PFSK-1 (cell line): ENCODE results near the gene HHLA2.

Experiments
- FOXP2 ChIP-seq: optimal IDR thresholded peaks from 2 replicates; pipeline ENCODE3; 2011; ENCODE audit warnings: borderline replicate concordance, control low read depth, inconsistent platforms; ENCODE audit not compliant: insufficient read depth; ENCODE audit errors: extremely low read length, extremely low read depth
- POLR2AphosphoS5 ChIP-seq: IDR thresholded peaks from 2 replicates; pipeline ENCODE4 v1.6.1; 2012; ENCODE audit warnings: low read depth, mild to moderate bottlenecking, control low read depth, low read length, moderate library complexity
- SIN3A ChIP-seq: IDR thresholded peaks from 2 replicates; pipeline ENCODE4 v1.6.1; 2012; ENCODE audit warnings: mild to moderate bottlenecking, low read length, moderate library complexity, borderline replicate concordance; ENCODE audit not compliant: insufficient read depth
- TAF1 ChIP-seq: IDR thresholded peaks from 2 replicates; pipeline ENCODE4 v1.6.1; 2012; ENCODE audit warnings: low read length, control low read depth, borderline replicate concordance; ENCODE audit not compliant: insufficient read depth
- TF ChIP-seq, protein P1 (sequence below), 2 experiments: IDR thresholded peaks; 2 replicates each; pipeline versions ENCODE4 v1.6.1 to v1.8.0; 2011 to 2012; ENCODE audit warnings: low read depth in 2 of 2, low read length in 2 of 2, control low read depth in 1 of 2, inconsistent platforms in 1 of 2, mild to moderate bottlenecking in 1 of 2, moderate library complexity in 1 of 2; ENCODE audit not compliant: insufficient read depth in 1 of 2

HHLA2 gene

DNA sequence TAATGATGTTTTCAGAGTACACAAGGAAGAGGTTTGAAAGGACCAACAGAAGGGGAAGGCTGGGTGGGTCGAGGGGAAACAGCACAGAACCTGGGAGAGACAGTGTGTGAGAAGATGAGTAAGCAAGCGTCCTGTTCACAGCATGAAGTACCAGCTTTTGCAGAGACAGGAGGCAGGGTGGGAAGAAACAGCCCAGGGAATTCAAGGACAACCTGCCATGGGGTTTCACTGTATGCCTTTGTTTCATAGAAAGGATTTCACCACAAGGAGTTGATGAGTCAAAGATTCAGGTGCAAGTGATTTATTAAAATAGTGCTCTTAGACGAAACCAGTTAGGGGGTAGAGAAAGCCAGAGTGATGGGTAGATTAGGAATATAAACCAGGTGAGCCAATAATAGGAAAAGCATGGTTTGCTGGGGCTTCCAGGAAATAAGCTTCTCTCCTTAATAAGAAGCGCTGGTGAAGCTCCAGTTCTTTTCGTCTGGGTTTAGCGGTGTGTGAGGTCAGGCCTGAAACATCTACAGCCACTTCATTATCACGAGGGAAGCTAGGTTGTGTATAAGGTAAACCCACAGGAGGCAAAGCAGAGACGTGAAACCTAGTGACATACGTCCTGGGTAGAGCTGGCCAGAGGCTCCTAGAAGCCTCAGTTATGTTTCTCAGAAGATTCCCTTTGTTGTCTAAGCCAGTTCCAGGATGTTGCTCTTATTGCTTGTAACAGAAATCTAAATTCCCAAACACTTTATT, 3.9 kb downstream of the HHLA2 start:
- no peak for TF ChIP-seq TAF1
- TF ChIP-seq, protein P1, sequence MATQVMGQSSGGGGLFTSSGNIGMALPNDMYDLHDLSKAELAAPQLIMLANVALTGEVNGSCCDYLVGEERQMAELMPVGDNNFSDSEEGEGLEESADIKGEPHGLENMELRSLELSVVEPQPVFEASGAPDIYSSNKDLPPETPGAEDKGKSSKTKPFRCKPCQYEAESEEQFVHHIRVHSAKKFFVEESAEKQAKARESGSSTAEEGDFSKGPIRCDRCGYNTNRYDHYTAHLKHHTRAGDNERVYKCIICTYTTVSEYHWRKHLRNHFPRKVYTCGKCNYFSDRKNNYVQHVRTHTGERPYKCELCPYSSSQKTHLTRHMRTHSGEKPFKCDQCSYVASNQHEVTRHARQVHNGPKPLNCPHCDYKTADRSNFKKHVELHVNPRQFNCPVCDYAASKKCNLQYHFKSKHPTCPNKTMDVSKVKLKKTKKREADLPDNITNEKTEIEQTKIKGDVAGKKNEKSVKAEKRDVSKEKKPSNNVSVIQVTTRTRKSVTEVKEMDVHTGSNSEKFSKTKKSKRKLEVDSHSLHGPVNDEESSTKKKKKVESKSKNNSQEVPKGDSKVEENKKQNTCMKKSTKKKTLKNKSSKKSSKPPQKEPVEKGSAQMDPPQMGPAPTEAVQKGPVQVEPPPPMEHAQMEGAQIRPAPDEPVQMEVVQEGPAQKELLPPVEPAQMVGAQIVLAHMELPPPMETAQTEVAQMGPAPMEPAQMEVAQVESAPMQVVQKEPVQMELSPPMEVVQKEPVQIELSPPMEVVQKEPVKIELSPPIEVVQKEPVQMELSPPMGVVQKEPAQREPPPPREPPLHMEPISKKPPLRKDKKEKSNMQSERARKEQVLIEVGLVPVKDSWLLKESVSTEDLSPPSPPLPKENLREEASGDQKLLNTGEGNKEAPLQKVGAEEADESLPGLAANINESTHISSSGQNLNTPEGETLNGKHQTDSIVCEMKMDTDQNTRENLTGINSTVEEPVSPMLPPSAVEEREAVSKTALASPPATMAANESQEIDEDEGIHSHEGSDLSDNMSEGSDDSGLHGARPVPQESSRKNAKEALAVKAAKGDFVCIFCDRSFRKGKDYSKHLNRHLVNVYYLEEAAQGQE (IDR thresholded peaks at IDR 0.05; ENCODE audit: insufficient read depth in 1 of 2, low read depth in 2 of 2, low read length in 2 of 2), result no peak
- no peak for TF ChIP-seq SIN3A
- TF ChIP-seq FOXP2, result no peak
- TF ChIP-seq POLR2AphosphoS5, result no peak

DNA sequence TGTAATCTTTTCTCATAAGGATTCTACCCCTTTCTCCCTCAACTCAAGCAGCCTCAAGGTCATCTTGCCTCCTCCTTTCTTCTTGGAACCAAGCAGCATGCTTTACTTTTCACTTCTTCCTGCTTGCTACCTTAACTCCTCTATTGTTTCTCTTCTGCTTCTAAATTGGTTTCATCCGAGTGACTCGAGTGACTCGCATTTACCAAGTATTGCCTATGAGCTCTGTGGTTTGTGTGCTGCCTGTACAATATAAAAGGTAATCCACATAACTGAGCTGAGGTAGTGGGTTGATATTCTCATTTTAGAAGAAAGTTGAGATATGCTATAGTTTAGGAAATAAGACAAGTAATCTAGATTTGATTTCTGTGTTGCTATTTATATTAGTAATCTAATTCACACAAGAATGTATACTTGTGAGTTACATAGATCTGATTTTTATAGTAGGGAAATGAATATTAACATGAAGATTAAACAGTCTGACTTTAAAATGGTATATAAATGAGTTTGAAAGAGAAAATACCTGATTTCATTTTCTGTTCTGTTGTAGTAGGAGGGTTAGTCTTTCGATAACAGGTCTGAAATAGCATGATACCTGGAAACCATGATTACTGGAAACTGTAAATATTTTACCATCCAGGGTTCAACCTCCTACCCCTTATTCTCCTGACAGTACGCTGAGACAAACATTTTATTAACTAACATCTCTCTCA, 5.5 kb downstream of the HHLA2 start:
- TF ChIP-seq SIN3A (no peak), TAF1 (no peak), POLR2AphosphoS5 (no peak)
- TF ChIP-seq, protein P1 (IDR thresholded peaks at IDR 0.05; ENCODE audit: insufficient read depth in 1 of 2, low read depth in 2 of 2, low read length in 2 of 2), result no peak

DNA sequence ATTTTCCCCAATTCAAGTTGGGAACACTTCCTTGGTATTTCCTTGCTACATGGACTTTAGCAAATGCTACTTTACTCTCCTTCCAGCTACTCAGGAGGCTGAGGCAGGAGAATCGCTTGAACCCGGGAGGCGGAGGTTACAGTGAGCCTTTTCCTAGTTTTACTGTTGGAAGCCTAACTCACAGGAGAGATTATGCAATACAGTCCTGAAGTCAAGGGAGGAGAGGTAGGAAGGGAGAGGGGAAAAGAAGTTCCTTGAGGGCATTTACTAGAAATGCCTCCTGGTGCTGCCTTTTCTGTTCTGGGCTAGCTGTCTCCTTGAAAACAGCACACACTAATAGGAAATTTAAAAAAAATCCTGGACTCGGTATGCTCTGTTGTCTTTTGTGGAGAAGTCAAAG, 6.2 kb downstream of the HHLA2 start:
- TF ChIP-seq, protein P1 (IDR thresholded peaks at IDR 0.05; ENCODE audit: insufficient read depth in 1 of 2, low read depth in 2 of 2, low read length in 2 of 2), result no peak
- TF ChIP-seq TAF1, result no peak
- no peak for TF ChIP-seq POLR2AphosphoS5
- no peak for TF ChIP-seq FOXP2

DNA sequence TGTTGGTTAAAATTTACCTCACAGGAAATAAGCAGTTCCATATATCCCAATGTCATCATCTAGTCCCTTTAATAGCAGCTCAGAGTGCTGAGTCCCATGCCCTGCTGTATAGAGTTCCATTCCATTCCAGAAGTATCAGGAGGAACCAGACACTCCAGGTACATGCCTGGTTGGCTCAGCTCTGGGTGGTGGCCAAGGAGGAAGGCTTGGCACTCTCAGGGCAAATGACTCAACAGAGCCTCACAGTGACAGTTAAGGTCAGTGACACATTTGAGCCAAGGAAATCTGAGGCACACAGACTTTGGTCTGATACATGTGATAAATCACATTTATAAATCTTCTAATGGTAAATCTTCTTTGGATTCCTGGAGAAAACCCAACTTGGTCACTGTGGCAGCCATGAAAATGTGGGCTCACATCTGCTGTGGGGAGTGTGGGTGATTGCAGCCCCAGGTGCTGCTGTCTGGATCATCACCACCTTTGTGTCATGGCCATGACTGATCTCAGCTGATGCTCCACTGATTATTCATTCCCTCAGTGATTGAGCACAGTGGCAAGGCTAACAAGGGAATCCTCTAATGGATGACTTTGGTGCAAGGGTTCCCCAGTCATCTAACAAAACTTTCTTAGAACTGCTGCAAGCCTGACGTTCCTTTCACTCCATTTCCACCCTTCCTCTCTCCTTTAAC, 9.3 kb downstream of the HHLA2 start:
- TF ChIP-seq, protein P1 (IDR thresholded peaks at IDR 0.05; ENCODE audit: insufficient read depth in 1 of 2, low read depth in 2 of 2, low read length in 2 of 2), result no peak
- no peak for TF ChIP-seq TAF1
- no peak for TF ChIP-seq POLR2AphosphoS5
- no peak for TF ChIP-seq SIN3A
- TF ChIP-seq FOXP2, result no peak
